ENCODE data around the gene PITPNB. TPM values are rescaled to one million over a fixed set of nuclear protein-coding genes. Genes with fewer than 3 reads are reported as not detected.

PITPNB gene
- total RNA-seq, result 10 to 100 TPM; 37.5 to 53.7 (median 40.2) TPM

DNA sequence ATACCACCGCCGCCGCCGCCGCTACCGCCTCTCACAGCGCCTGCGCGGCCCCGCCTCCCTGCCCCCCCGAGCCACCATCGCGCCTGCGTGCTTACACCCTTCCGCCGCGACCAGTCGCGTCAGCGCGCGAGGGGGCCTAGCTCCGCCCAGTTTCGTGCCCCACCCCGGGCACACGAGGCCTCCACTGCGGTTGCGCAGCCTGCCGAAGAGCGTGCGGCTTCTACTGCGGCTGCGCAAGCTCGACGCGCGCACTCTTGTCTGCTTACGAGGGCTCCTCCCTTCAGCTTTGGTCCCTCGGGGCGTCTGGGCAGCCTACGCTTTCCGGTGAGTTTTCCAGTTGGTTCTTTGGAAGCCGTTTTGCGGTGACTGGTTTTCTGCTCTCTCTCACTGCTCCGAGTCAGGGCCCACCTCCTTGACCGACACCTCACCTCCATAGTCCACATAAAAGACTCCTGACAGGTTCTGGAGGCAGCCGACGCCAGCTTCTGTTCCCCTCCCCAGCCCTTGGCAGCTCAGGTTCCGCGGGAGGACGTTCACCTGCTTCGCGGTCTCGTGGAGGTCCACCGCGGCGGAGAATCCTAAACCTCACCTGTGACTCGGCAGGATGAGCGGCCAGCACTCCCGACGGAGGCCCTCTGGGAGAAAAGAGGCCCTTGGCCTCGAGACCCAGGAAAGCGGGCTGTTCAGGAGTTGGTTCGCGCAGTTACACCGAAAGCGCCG is at the start of gene PITPNB:
Gene PITPNB, minus strand, starts transcription at position 35 of the 720 bp plus-strand sequence. CDS start 65 bp downstream, outside the sequence.
- Histone ChIP-seq H3K4me3 (peak within 1 kb of the TSS; percentile 78 to 99 (median 92)), H3K9me3 (no peaks in the 10 kb centered on the region), H3K4me1 (peaks cover 0 to 59% (median 28%) of the 10 kb centered on the region in 4 donors), H3K27me3 (no peaks in the 10 kb centered on the region), H3K36me3 (peaks cover 0 to 2% (median 0%) of the 10 kb centered on the region in 3 donors), H3K27ac (peak within 1 kb of the TSS; percentile 81 to 99 (median 96))
- TF ChIP-seq, protein P1, sequence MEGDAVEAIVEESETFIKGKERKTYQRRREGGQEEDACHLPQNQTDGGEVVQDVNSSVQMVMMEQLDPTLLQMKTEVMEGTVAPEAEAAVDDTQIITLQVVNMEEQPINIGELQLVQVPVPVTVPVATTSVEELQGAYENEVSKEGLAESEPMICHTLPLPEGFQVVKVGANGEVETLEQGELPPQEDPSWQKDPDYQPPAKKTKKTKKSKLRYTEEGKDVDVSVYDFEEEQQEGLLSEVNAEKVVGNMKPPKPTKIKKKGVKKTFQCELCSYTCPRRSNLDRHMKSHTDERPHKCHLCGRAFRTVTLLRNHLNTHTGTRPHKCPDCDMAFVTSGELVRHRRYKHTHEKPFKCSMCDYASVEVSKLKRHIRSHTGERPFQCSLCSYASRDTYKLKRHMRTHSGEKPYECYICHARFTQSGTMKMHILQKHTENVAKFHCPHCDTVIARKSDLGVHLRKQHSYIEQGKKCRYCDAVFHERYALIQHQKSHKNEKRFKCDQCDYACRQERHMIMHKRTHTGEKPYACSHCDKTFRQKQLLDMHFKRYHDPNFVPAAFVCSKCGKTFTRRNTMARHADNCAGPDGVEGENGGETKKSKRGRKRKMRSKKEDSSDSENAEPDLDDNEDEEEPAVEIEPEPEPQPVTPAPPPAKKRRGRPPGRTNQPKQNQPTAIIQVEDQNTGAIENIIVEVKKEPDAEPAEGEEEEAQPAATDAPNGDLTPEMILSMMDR (IDR thresholded peaks at IDR 0.05), result peak in 1 of 5 experiments; percentile 35
- peak; percentile 96 to 99 for TF ChIP-seq EP300 (IDR thresholded peaks at IDR 0.05)
- peak; percentile 68 to 91 for TF ChIP-seq POLR2A (IDR thresholded peaks at IDR 0.05)
- 0 to 1% methylated on average over 50 to 51 of the region's 68 CpGs for WGBS, 2 donors
- DNase-seq (ENCODE audit: low spot score in 2 of 2), result peak; percentile 92 to 93

DNA sequence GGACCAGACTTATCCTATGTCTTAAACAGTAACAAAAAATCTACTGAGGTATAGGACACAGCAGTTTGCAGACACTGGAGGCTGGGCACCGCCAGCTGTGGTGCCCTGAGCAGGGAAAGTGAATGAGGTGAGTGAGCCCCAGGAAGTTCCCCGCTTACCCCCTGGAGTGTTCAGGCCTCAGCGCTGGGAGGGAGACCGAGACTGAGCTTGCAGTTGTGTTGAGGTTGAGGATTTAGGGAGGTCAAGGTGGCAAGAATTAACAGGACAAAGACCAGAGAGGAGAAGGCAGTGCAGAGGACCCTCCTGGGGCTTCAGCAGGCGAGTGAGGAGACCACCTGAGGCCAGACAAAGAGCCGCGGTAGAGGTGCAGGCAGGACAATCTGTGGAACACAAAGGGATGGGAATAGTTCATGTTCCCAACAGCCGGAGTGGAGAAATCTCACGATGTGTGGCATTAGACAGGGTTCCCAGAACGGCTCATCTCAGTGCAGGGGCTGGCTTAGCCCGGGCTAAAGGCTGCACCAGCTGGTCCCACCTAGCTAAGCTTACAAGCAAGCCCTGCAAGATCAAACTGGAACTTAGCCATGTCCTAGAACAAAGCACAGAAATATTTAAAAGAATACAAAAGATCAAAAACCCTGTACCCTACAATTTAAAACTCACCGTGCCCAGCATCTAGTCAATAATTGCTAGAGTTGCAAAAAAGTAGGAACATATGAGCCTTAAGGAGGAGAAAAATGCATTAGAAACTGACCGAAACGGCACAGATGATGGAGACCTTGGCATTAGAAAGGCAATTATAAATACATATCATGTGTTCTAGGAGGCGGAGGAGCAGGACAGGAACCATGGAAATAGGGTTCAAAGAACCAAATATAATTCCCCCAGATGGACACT is 47.4 kb upstream of the PITPNB start:
- no peak for DNase-seq (ENCODE audit: low spot score in 2 of 2)
- Histone ChIP-seq H3K4me1 (peaks cover 0 to 11% (median 6%) of the 10 kb centered on the region in 4 donors), H3K27ac (no peak overlapping the region), H3K9me3 (peaks cover 0 to 22% (median 2%) of the 10 kb centered on the region in 4 donors), H3K27me3 (no peaks in the 10 kb centered on the region), H3K36me3 (peaks cover 0 to 26% (median 0%) of the 10 kb centered on the region in 3 donors), H3K4me3 (no peak overlapping the region)
- TF ChIP-seq EP300 (IDR thresholded peaks at IDR 0.05) (no peak), POLR2A (IDR thresholded peaks at IDR 0.05) (no peak)
- TF ChIP-seq, protein P1 (IDR thresholded peaks at IDR 0.05), result no peak
- 90 to 93% methylated on average over 15 of the region's 15 CpGs for WGBS, 2 donors

DNA sequence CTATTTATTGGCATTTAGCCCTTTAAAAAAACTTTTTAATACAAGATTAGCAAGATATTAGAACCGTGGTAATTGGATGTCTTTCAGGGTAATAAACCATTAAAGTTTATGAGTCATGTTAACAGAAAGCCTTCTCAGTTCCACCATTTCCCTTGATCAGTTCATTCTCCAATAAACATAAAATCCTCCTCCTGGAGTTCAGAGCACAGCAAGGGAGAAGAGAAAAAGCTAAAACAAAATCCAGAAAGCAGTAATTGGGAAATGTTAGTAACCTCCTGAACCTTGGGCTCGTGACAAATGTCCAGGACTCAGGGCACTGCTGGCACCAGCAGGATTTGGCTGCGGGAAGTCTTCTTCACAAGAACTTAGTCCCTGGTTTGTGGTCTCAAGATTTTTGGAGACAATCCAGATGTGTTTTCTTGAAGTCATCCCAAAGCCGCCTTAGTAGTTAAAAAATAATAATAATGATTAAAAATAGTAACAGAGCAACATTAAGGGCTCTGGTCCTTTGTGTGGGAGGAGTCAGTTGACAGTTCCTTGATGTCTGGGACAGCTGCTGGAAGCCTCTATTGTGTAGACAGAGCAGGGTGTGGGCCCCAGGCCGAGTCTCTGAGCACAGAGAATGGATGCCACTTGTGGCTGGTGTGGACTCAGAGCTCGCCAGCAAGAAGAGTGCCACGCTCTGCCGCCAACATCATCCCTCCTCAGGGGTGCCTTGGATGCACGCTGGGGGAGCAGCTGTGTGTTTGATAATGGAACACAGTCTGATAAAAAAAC is 43.4 kb upstream of the PITPNB start:
- no peak overlapping the region for H3K4me3 ChIP-seq
- peak overlapping the region in 2 of 4 donors; percentile 12 to 46 for H3K27ac ChIP-seq
- DNase-seq (ENCODE audit: low spot score in 2 of 2), result no peak
- H3K36me3 ChIP-seq, result peaks cover 0 to 8% (median 0%) of the 10 kb centered on the region in 3 donors
- WGBS, 2 donors, result 42 to 49% methylated on average over 9 of the region's 9 CpGs
- TF ChIP-seq, protein P1 (IDR thresholded peaks at IDR 0.05), result no peak
- TF ChIP-seq EP300 (IDR thresholded peaks at IDR 0.05) (no peak), POLR2A (IDR thresholded peaks at IDR 0.05) (no peak)
- H3K4me1 ChIP-seq, result peaks cover 0 to 11% (median 6%) of the 10 kb centered on the region in 4 donors
- no peaks in the 10 kb centered on the region for H3K9me3 ChIP-seq
- no peaks in the 10 kb centered on the region for H3K27me3 ChIP-seq

DNA sequence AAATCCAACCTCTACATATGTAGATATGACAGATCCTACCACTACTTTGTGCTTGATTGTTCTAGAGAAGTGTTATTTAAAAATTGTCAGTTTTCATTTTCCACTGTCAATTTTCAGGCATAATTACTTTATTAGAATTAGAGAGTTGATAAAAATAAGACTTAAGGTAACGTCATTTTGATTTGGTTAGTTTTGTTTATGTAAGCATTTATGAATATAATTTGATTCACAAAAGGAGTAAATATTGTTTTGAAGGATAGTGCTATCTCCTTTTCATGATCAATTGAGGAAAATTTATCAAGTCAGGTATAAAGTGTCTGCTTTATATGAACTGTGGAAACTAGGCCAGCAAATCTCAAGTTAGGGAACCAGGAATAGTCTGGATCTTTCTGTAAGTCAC is 42.6 kb upstream of the PITPNB start:
- Histone ChIP-seq H3K4me3 (no peak overlapping the region), H3K9me3 (peaks cover 0 to 1% (median 0%) of the 10 kb centered on the region in 4 donors), H3K27me3 (no peaks in the 10 kb centered on the region), H3K4me1 (peaks cover 0 to 11% (median 6%) of the 10 kb centered on the region in 4 donors), H3K27ac (no peak overlapping the region), H3K36me3 (peaks cover 0 to 7% (median 0%) of the 10 kb centered on the region in 3 donors)
- 74 to 84% methylated on average over 1 of the region's 1 CpG for WGBS, 2 donors
- no peak for DNase-seq (ENCODE audit: low spot score in 2 of 2)
- TF ChIP-seq, protein P1 (IDR thresholded peaks at IDR 0.05), result no peak
- no peak for TF ChIP-seq EP300 (IDR thresholded peaks at IDR 0.05)
